ENCODE data around the gene GLYAT.
"Not testable (repeated sequence)": the region's sequence is repeated elsewhere in the genome, so short reads cannot be mapped to it uniquely, and the experiment has no call there.

Gene GLYAT

GRCh38 chr11:58685973-58686722 is 45.6 kb downstream of the GLYAT start:
- H4K8ac ChIP-seq (ENCODE audit: low read length): no peak overlapping the region
- no peak overlapping the region for H2AFZ ChIP-seq (ENCODE audit: low read depth, low read length)
- no peak overlapping the region for H3K14ac ChIP-seq (ENCODE audit: low read length in 2 of 2)
- peaks cover 0 to 4% of the 10 kb centered on the region in 2 experiments for H3K27me3 ChIP-seq (ENCODE audit: control insufficient read depth in 1 of 2, insufficient read depth in 1 of 2, low read length in 2 of 2)
- no peak overlapping the region for H2AK5ac ChIP-seq (ENCODE audit: low read length, severe bottlenecking)
- no peak overlapping the region for H3K9ac ChIP-seq (ENCODE audit: low read length)
- H2BK15ac ChIP-seq (ENCODE audit: low read depth, poor library complexity, severe bottlenecking): no peak overlapping the region
- no peak overlapping the region for H2BK5ac ChIP-seq (ENCODE audit: low read depth, low read length, poor library complexity, severe bottlenecking)
- no peak overlapping the region for H3K27ac ChIP-seq (ENCODE audit: low read length, poor library complexity, severe bottlenecking)
- no peak overlapping the region for H3K4me3 ChIP-seq (ENCODE audit: insufficient read depth in 1 of 2, low read depth in 1 of 2, low read length in 2 of 2)
- no peaks in the 10 kb centered on the region for H3K9me3 ChIP-seq (ENCODE audit: control insufficient read depth, low read length)
- no peaks in the 10 kb centered on the region for H3K79me1 ChIP-seq (replicated peaks; ENCODE audit: low read length, poor library complexity, severe bottlenecking)
- no peak for DNase-seq
- H2BK120ac ChIP-seq (ENCODE audit: low read depth, low read length): no peak overlapping the region
- no peaks in the 10 kb centered on the region for H3K4me1 ChIP-seq (ENCODE audit: control insufficient read depth, insufficient read depth, low read depth, low read length)
- WGBS: 83% methylated on average over 9 of the region's 9 CpGs
- no peak overlapping the region for H3K23ac ChIP-seq (ENCODE audit: low read length in 2 of 2)
- H3K4me2 ChIP-seq (ENCODE audit: low read length, poor library complexity, severe bottlenecking): no peak overlapping the region
- no peaks in the 10 kb centered on the region for H3K36me3 ChIP-seq (ENCODE audit: control insufficient read depth in 1 of 2, insufficient read depth in 2 of 2, low read depth in 1 of 2, low read length in 2 of 2)
- no peak overlapping the region for H2BK12ac ChIP-seq (ENCODE audit: low read length in 2 of 2)
- H3K18ac ChIP-seq (ENCODE audit: low read depth in 1 of 2, low read length in 2 of 2): no peak overlapping the region
- no peak overlapping the region for H4K91ac ChIP-seq (ENCODE audit: low read length)
- H3K4ac ChIP-seq (ENCODE audit: low read depth in 1 of 2, low read length in 2 of 2): no peak overlapping the region

- not testable (repeated sequence) for H2AFZ ChIP-seq (ENCODE audit: low read depth, low read length); H3K18ac ChIP-seq (ENCODE audit: low read depth in 1 of 2, low read length in 2 of 2); H3K4me3 ChIP-seq (ENCODE audit: insufficient read depth in 1 of 2, low read depth in 1 of 2, low read length in 2 of 2); H3K36me3 ChIP-seq (ENCODE audit: control insufficient read depth in 1 of 2, insufficient read depth in 2 of 2, low read depth in 1 of 2, low read length in 2 of 2); H3K4me1 ChIP-seq (ENCODE audit: control insufficient read depth, insufficient read depth, low read depth, low read length); DNase-seq; H2BK15ac ChIP-seq (ENCODE audit: low read depth, poor library complexity, severe bottlenecking); H3K4me2 ChIP-seq (ENCODE audit: low read length, poor library complexity, severe bottlenecking); H3K4ac ChIP-seq (ENCODE audit: low read depth in 1 of 2, low read length in 2 of 2); H3K9me3 ChIP-seq (ENCODE audit: control insufficient read depth, low read length); H2BK12ac ChIP-seq (ENCODE audit: low read length in 2 of 2); H3K79me1 ChIP-seq (replicated peaks; ENCODE audit: low read length, poor library complexity, severe bottlenecking); H3K14ac ChIP-seq (ENCODE audit: low read length in 2 of 2); H3K27ac ChIP-seq (ENCODE audit: low read length, poor library complexity, severe bottlenecking); H4K91ac ChIP-seq (ENCODE audit: low read length); H2AK5ac ChIP-seq (ENCODE audit: low read length, severe bottlenecking); H3K23ac ChIP-seq (ENCODE audit: low read length in 2 of 2); H2BK120ac ChIP-seq (ENCODE audit: low read depth, low read length); H4K8ac ChIP-seq (ENCODE audit: low read length); H3K9ac ChIP-seq (ENCODE audit: low read length); H3K27me3 ChIP-seq (ENCODE audit: control insufficient read depth in 1 of 2, insufficient read depth in 1 of 2, low read length in 2 of 2); H2BK5ac ChIP-seq (ENCODE audit: low read depth, low read length, poor library complexity, severe bottlenecking)
- 72% methylated on average over 3 of the region's 3 CpGs for WGBS
Measured at GRCh38 chr11:58682660-58683059, 49.1 kb downstream of the GLYAT start.

- not testable (repeated sequence) for H2BK12ac ChIP-seq (ENCODE audit: low read length in 2 of 2); DNase-seq; H3K4me2 ChIP-seq (ENCODE audit: low read length, poor library complexity, severe bottlenecking); H3K18ac ChIP-seq (ENCODE audit: low read depth in 1 of 2, low read length in 2 of 2); H2BK120ac ChIP-seq (ENCODE audit: low read depth, low read length); H4K8ac ChIP-seq (ENCODE audit: low read length); H3K23ac ChIP-seq (ENCODE audit: low read length in 2 of 2); H3K9ac ChIP-seq (ENCODE audit: low read length); H2AFZ ChIP-seq (ENCODE audit: low read depth, low read length); H2AK5ac ChIP-seq (ENCODE audit: low read length, severe bottlenecking); H3K9me3 ChIP-seq (ENCODE audit: control insufficient read depth, low read length); H3K4ac ChIP-seq (ENCODE audit: low read depth in 1 of 2, low read length in 2 of 2); H3K14ac ChIP-seq (ENCODE audit: low read length in 2 of 2); H2BK5ac ChIP-seq (ENCODE audit: low read depth, low read length, poor library complexity, severe bottlenecking); H4K91ac ChIP-seq (ENCODE audit: low read length); H2BK15ac ChIP-seq (ENCODE audit: low read depth, poor library complexity, severe bottlenecking); H3K4me3 ChIP-seq (ENCODE audit: insufficient read depth in 1 of 2, low read depth in 1 of 2, low read length in 2 of 2); H3K36me3 ChIP-seq (ENCODE audit: control insufficient read depth in 1 of 2, insufficient read depth in 2 of 2, low read depth in 1 of 2, low read length in 2 of 2); H3K79me1 ChIP-seq (replicated peaks; ENCODE audit: low read length, poor library complexity, severe bottlenecking); H3K27ac ChIP-seq (ENCODE audit: low read length, poor library complexity, severe bottlenecking); H3K4me1 ChIP-seq (ENCODE audit: control insufficient read depth, insufficient read depth, low read depth, low read length)
- 68% methylated on average over 1 of the region's 1 CpG for WGBS
- H3K27me3 ChIP-seq (ENCODE audit: control insufficient read depth in 1 of 2, insufficient read depth in 1 of 2, low read length in 2 of 2): peaks cover 10% of the 10 kb centered on the region in 2 experiments
Measured at GRCh38 chr11:58677536-58677935, 54.2 kb downstream of the GLYAT start.

DNA sequence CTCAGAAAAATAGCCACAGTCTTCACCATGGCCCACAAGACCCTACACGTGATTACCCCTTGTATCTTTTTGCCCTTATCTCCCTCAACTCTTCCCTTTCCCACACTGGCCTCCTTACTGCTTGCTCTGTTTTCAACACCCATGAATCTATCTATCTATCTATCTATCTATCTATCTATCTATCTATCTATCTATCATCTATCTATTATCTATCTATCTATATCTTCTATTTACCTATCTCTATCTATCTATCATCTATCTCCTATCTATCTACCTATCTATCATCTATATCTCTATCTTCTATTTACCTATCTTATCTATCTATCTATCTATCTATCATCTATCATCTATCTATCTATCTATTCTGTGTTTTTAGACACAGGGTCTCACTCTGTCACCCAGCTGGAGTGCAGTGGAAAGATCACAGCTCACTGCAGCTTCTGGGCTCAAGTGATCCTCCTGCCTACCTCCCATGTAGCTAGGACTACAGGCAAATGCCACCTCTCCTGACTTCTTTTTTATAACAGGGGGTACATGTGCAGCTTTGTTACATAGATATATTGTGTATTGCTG is 55.1 kb downstream of the GLYAT start:
- H3K9ac ChIP-seq (ENCODE audit: low read length): no peak overlapping the region
- no peak overlapping the region for H2BK12ac ChIP-seq (ENCODE audit: low read length in 2 of 2)
- H3K18ac ChIP-seq (ENCODE audit: low read depth in 1 of 2, low read length in 2 of 2): no peak overlapping the region
- peaks cover 10% of the 10 kb centered on the region in 2 experiments for H3K27me3 ChIP-seq (ENCODE audit: control insufficient read depth in 1 of 2, insufficient read depth in 1 of 2, low read length in 2 of 2)
- no peak overlapping the region for H2AK5ac ChIP-seq (ENCODE audit: low read length, severe bottlenecking)
- H2BK5ac ChIP-seq (ENCODE audit: low read depth, low read length, poor library complexity, severe bottlenecking): no peak overlapping the region
- no peak overlapping the region for H3K4me2 ChIP-seq (ENCODE audit: low read length, poor library complexity, severe bottlenecking)
- H2BK120ac ChIP-seq (ENCODE audit: low read depth, low read length): no peak overlapping the region
- no peak overlapping the region for H2BK15ac ChIP-seq (ENCODE audit: low read depth, poor library complexity, severe bottlenecking)
- no peak overlapping the region for H3K27ac ChIP-seq (ENCODE audit: low read length, poor library complexity, severe bottlenecking)
- no peak overlapping the region for H4K8ac ChIP-seq (ENCODE audit: low read length)
- H3K36me3 ChIP-seq (ENCODE audit: control insufficient read depth in 1 of 2, insufficient read depth in 2 of 2, low read depth in 1 of 2, low read length in 2 of 2): no peaks in the 10 kb centered on the region
- 44% methylated on average over 1 of the region's 1 CpG for WGBS
- H4K91ac ChIP-seq (ENCODE audit: low read length): no peak overlapping the region
- no peaks in the 10 kb centered on the region for H3K79me1 ChIP-seq (replicated peaks; ENCODE audit: low read length, poor library complexity, severe bottlenecking)
- no peaks in the 10 kb centered on the region for H3K9me3 ChIP-seq (ENCODE audit: control insufficient read depth, low read length)
- no peak for DNase-seq
- no peak overlapping the region for H3K14ac ChIP-seq (ENCODE audit: low read length in 2 of 2)
- H3K4me1 ChIP-seq (ENCODE audit: control insufficient read depth, insufficient read depth, low read depth, low read length): no peaks in the 10 kb centered on the region
- no peak overlapping the region for H2AFZ ChIP-seq (ENCODE audit: low read depth, low read length)
- H3K4ac ChIP-seq (ENCODE audit: low read depth in 1 of 2, low read length in 2 of 2): no peak overlapping the region
- H3K23ac ChIP-seq (ENCODE audit: low read length in 2 of 2): no peak overlapping the region
- no peak overlapping the region for H3K4me3 ChIP-seq (ENCODE audit: insufficient read depth in 1 of 2, low read depth in 1 of 2, low read length in 2 of 2)
